22Rv1 (cell line): Measurements from ENCODE around the gene SEMA4B.
"Not testable (repeated sequence)": the region's sequence is repeated elsewhere in the genome, so short reads cannot be mapped to it uniquely, and the experiment has no call there.

Experiments used
- H3K27ac ChIP-seq: fragments of 450-650 bp; 2 replicates; pipeline ENCODE4 v1.5.1; 2017
- ZFX ChIP-seq: fragments of 450-650 bp; IDR thresholded peaks from 2 replicates; pipeline ENCODE4 v1.6.1; 2017; ENCODE audit warnings: antibody characterized with exemption, borderline replicate concordance
- TF ChIP-seq, protein P1 (sequence below): fragments of 450-650 bp; IDR thresholded peaks from 2 replicates; pipeline ENCODE4 v1.5.1; 2017; ENCODE audit warnings: mild to moderate bottlenecking

The SEMA4B gene

DNA sequence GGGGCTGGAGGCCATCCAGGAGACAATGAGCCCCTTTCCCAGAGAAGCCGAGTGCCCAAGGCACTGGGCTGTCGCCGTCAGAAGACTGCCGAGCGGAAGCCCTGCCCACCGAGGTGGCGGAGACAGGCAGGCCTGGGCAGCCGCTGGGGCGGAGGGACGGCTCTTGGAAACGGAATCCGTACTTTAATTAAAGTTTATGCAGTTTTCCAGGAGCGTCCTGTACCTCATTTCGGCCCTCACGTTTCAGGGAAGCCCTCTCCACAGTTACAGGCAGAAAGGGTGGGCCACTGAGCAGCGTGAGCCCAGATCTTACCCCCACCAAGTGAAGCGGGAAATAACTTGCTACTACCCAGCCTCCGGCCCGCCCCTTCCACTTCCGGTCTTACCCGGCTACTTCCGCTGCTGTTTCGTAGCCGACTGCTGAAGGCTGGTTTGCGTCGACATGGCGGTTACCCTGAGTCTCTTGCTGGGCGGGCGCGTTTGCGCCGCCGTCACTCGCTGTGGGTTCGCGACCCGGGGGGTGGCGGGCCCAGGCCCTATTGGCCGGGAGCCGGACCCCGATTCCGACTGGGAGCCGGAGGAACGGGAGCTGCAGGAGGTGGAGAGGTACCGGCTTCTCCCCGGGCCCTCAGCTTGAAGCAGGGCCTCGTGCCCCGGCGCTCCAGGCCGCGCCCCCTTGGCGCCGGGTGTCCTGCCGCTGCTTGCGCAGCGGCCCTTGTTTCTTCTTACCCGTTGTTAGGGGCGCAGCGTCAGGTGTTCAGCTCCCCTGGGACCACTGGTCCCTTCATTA lies 64.3 kb downstream of the SEMA4B start, which contains the start of gene NGRN:
Gene NGRN, plus strand, starts transcription at position 402 of the 790 bp plus-strand sequence. Its CDS starts 41 bp downstream, at position 443.
- TF ChIP-seq ZFX = no peak
- TF ChIP-seq, protein P1, sequence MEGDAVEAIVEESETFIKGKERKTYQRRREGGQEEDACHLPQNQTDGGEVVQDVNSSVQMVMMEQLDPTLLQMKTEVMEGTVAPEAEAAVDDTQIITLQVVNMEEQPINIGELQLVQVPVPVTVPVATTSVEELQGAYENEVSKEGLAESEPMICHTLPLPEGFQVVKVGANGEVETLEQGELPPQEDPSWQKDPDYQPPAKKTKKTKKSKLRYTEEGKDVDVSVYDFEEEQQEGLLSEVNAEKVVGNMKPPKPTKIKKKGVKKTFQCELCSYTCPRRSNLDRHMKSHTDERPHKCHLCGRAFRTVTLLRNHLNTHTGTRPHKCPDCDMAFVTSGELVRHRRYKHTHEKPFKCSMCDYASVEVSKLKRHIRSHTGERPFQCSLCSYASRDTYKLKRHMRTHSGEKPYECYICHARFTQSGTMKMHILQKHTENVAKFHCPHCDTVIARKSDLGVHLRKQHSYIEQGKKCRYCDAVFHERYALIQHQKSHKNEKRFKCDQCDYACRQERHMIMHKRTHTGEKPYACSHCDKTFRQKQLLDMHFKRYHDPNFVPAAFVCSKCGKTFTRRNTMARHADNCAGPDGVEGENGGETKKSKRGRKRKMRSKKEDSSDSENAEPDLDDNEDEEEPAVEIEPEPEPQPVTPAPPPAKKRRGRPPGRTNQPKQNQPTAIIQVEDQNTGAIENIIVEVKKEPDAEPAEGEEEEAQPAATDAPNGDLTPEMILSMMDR = no peak
- H3K27ac ChIP-seq = peak within 1 kb of the TSS; percentile 90

DNA sequence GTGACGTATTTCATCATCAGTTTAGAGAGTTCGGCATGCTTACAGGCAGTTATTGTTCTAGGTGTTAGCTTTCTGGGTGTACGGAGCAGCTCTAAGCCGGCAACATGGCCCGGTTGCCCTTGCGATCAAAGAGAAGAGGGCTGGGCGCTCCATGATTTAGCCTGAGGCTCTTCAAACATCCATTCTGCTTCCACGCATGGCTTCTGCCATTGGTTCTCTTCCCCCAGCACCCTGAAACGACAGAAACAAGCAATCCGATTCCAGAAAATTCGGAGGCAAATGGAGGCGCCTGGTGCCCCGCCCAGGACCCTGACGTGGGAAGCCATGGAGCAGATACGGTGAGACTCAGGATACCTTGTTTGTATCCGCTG lies 64.9 kb downstream of the SEMA4B start:
- peak overlapping the region; percentile 90 for H3K27ac ChIP-seq
- TF ChIP-seq, protein P1 = no peak
- TF ChIP-seq ZFX = no peak

DNA sequence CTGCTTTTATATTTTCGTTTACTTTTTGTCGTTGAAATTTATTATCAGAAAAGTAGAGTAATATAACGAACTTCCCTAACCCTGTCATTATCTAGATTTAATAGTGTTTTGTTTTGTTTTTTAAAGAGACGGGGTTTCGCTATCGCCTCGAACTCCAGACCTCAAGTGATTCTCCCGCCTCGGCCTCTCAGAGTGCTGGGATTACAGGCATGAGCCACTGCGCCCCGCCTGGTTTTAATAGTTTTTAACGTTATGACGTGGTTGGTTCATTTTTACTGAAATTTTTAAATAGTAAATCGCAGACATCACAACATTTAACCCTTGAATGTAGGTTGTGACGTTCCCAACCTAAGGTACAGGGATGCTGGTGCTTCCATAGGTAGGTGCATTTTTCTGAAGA lies 65.4 kb downstream of the SEMA4B start:
- H3K27ac ChIP-seq = peak overlapping the region; percentile 90
- TF ChIP-seq, protein P1 = no peak
- no peak for TF ChIP-seq ZFX

DNA sequence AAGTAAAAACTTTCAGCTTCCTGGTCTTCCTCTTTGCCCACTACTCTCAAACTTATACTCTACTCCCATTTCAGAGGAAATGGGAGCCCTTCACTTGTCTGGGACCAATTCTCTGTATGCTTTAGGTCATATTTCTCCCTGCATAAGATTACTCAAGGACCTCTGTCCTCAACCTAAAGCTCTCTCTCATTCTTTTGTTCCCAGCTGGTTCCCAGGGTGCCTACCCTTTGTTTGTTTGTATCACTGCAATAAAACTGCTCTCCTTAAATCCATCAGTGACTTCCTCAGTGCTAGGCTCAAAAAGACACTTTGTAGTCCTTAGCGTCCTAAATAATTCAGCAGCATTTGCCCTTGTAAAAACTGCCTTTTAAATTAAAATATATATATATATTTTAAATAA lies 67.3 kb downstream of the SEMA4B start:
- no peak overlapping the region for H3K27ac ChIP-seq
- TF ChIP-seq, protein P1 = no peak
- TF ChIP-seq ZFX = no peak

DNA sequence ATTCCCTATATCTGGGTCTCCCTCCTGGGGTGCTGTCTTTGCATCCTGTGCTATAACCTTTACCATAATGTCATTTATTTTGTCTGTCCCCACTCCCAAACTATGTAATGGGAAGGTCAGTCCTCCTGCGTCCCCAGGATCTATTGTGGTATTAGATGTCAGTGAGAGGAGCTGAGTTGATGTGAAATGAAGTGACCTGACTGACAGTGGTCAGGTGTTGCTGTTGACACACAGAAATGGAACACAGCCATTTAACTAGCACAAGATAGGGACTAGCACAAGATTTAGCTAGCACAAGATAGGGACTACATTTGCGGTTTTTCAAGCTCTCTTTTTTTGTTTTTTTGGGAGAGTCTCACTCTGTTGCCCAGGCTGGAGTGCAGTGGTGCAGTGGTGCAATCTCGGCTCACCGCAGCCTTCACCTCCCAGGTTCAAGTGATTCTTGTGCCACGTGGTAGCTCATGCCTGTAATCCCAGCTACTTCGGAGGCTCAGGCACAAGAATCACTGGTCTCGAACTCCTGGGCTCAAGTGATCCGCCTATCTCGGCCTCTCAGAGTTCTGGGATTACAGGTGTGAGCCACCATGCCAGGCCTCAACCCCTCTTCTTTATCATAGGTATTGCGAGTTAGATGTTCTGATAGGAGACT lies 69.5 kb downstream of the SEMA4B start:
- TF ChIP-seq, protein P1 = no peak
- TF ChIP-seq ZFX = no peak
- no peak overlapping the region for H3K27ac ChIP-seq

DNA sequence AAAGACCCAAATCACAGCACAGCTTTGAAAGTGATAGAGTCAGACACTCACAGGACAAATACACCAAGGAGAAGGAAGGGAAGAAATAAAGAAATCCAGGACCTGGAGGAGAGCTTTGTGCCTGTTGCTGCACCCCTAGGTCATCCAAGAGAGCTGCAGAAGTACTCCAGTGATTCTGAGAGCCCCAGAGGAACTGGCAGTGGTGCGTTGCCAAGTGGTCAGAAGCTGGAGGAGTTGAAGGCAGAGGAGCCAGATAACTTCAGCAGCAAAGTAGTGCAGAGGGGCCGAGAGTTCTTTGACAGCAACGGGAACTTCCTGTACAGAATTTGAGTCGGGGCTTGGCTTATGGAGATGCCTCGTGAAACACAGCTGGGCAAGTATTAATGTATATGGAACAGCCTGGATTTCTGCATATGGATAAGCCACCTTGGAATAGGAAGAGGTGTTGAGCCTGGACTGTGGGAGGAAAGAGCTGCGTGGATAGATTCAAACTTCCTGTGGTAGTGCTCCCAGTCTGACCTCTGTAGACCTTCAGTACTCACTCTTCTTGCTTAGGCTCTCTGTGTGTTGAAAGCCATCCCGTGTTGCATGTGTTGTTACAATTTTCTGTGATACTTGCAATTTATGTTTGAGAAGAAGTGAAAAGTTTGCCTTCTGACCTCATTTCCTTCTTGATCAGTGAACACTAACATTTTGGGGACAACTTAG lies 70.5 kb downstream of the SEMA4B start:
- TF ChIP-seq ZFX = no peak
- TF ChIP-seq, protein P1 = no peak
- no peak overlapping the region for H3K27ac ChIP-seq

DNA sequence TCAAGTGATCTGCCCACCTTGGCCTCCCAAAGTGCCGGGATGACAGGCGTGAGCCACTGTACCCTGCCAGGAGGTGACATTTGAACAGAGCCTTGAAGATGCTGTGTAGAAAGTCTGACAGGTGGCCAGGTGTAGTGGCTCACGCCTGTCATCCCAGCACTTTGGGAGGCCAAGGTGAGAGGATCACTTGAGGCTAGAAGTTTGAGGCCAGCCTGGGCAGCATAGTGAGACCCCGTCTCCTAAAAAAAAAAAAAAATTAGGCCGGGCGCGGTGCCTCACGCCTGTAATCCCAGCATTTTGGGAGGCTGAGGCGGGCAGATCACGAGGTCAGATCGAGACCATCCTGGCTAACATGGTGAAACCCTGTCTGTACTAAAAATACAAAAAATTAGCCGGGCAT lies 77.3 kb downstream of the SEMA4B start:
- H3K27ac ChIP-seq = not testable (repeated sequence)
